ENCODE data around the gene BDNF.
"Not testable (repeated sequence)": the region's sequence is repeated elsewhere in the genome, so short reads cannot be mapped to it uniquely, and the experiment has no call there.

The BDNF gene

GRCh38 chr11:27700351-27701301 is at the start of gene BDNF:
BDNF (minus strand) TSS chr11:27700455; CDS start chr11:27658564, 41,891 bp downstream.
- DNase-seq, result peak; percentile 64

- DNase-seq, result peak; percentile 11
These were observed 40.2 kb upstream of the BDNF start for GRCh38 chr11:27740362-27741013.

- DNase-seq, result no peak
These were observed 35.0 kb upstream of the BDNF start for GRCh38 chr11:27735281-27735680.

GRCh38 chr11:27731803-27732202 is 31.5 kb upstream of the BDNF start:
- DNase-seq, result not testable (repeated sequence)

- DNase-seq, result no peak
These were observed 26.7 kb upstream of the BDNF start for GRCh38 chr11:27726981-27727380.

- no peak for DNase-seq
These were observed 23.4 kb upstream of the BDNF start for GRCh38 chr11:27723687-27724086.

- DNase-seq, result no peak
These were observed 22.7 kb upstream of the BDNF start for GRCh38 chr11:27722953-27723344.

- no peak for DNase-seq
These were observed 22.1 kb upstream of the BDNF start for GRCh38 chr11:27722117-27722952.

GRCh38 chr11:27721264-27722116 is 21.2 kb upstream of the BDNF start:
- DNase-seq, result no peak

- DNase-seq, result peak; percentile 9
These were observed 20.1 kb upstream of the BDNF start for GRCh38 chr11:27720277-27720830.

GRCh38 chr11:27719546-27719925 is 19.3 kb upstream of the BDNF start:
- DNase-seq, result no peak

- peak; percentile 19 for DNase-seq
These were observed 18.7 kb upstream of the BDNF start for GRCh38 chr11:27718863-27719545.

- DNase-seq, result peak; percentile 83
These were observed 18.1 kb upstream of the BDNF start for GRCh38 chr11:27718346-27718862.

- no peak for DNase-seq
These were observed 17.6 kb upstream of the BDNF start for GRCh38 chr11:27717801-27718229.

GRCh38 chr11:27717377-27717776 is 17.1 kb upstream of the BDNF start:
- DNase-seq, result no peak

GRCh38 chr11:27716835-27717234 is 16.6 kb upstream of the BDNF start:
- DNase-seq, result no peak

GRCh38 chr11:27716216-27716615 is 16.0 kb upstream of the BDNF start:
- no peak for DNase-seq

GRCh38 chr11:27711725-27712124 is 11.5 kb upstream of the BDNF start:
- no peak for DNase-seq

- no peak for DNase-seq
These were observed 10.3 kb upstream of the BDNF start for GRCh38 chr11:27710536-27710935.

- DNase-seq, result peak; percentile 54
These were observed 7.4 kb upstream of the BDNF start for GRCh38 chr11:27707676-27708075.
